CD4-positive, alpha-beta T cell (primary cell): ENCODE measurements around the gene RCC2. TPM values are rescaled to one million over a fixed set of nuclear protein-coding genes. Genes with fewer than 3 reads are reported as not detected.
A peak's percentile ranks its signal among the peaks of the same experiment; 100 is the strongest.

Source experiments
- ATAC-seq: fragments of 200-7000 bp; cut with Tn5 transposase; one replicate; pipeline ENCODE4 v1.10.0; 2022; ENCODE audit warnings: mild to moderate bottlenecking; ENCODE audit not compliant: poor library complexity
- CTCF ChIA-PET: fragments of 350-600 bp; sonication (Branson Sonifier 250); formaldehyde crosslinking; loops from one replicate; lab custom pipeline; 2021; ENCODE audit warnings: antibody characterized with exemption, inconsistent platforms; lab: Charles Lee
- POLR2A ChIA-PET: fragments of 350-600 bp; sonication (Branson Sonifier 250); formaldehyde crosslinking; loops from one replicate; lab custom pipeline; 2021; ENCODE audit warnings: antibody characterized with exemption, inconsistent platforms; lab: Charles Lee
- DNase-seq, 14 experiments: peaks; one replicate each; pipeline ENCODE4 v3.0.0-alpha.2; 2013 to 2020; ENCODE audit warnings: mixed read lengths in 2 of 14
- H3K27ac ChIP-seq, 2 donors: one replicate each; pipeline versions ENCODE4 v1.5.1 to v1.7.0; 2013; ENCODE audit warnings: low read length in 2 of 2, low read depth in 1 of 2, mild to moderate bottlenecking in 1 of 2
- H3K27me3 ChIP-seq, 2 experiments: 1 replicate in 1 of 2; 2 replicates in 1 of 2; pipeline versions ENCODE4 v1.6.1 to v1.7.0; 2013; ENCODE audit warnings: low read length in 2 of 2, control low read depth in 1 of 2, mild to moderate bottlenecking in 1 of 2, moderate library complexity in 1 of 2; ENCODE audit not compliant: insufficient read depth in 2 of 2, control insufficient read depth in 1 of 2
- H3K36me3 ChIP-seq: one replicate; pipeline ENCODE4 v1.6.1; 2013; ENCODE audit warnings: low read length, control low read depth; ENCODE audit not compliant: insufficient read depth
- H3K4me1 ChIP-seq: one replicate; pipeline ENCODE4 v1.6.1; 2013; ENCODE audit warnings: low read length, control low read depth; ENCODE audit not compliant: insufficient read depth
- H3K4me3 ChIP-seq: one replicate; pipeline ENCODE4 v1.5.1; 2013; ENCODE audit warnings: mild to moderate bottlenecking, low read length, moderate library complexity
- H3K9me3 ChIP-seq, 2 experiments: 1 replicate in 1 of 2; 2 replicates in 1 of 2; pipeline versions ENCODE4 v1.6.1 to v1.7.0; 2013; ENCODE audit warnings: low read length in 2 of 2, mild to moderate bottlenecking in 2 of 2, control low read depth in 1 of 2, moderate library complexity in 1 of 2; ENCODE audit not compliant: control insufficient read depth in 1 of 2, insufficient read depth in 1 of 2
- H3K27ac Mint-ChIP-seq: one replicate; pipeline ENCODE4 v1.8.0; 2020; ENCODE audit warnings: mixed read lengths
- H3K27me3 Mint-ChIP-seq: one replicate; pipeline ENCODE4 v1.8.0; 2021; ENCODE audit warnings: mixed read lengths
- H3K36me3 Mint-ChIP-seq: one replicate; pipeline ENCODE4 v1.8.0; 2021; ENCODE audit warnings: low read depth, mixed read lengths
- H3K4me1 Mint-ChIP-seq: one replicate; pipeline ENCODE4 v1.8.0; 2021; ENCODE audit warnings: low read depth, mixed read lengths
- H3K4me3 Mint-ChIP-seq: one replicate; pipeline ENCODE4 v1.8.0; 2020; ENCODE audit warnings: mild to moderate bottlenecking, mixed read lengths
- H3K9me3 Mint-ChIP-seq: one replicate; pipeline ENCODE4 v1.8.0; 2020; ENCODE audit warnings: mixed read lengths
- CTCF ChIP-seq: fragments of 200-600 bp; IDR thresholded peaks from one replicate; pipeline ENCODE4 v1.8.0; 2022; ENCODE audit warnings: antibody characterized with exemption, mild to moderate bottlenecking
- intact Hi-C, 2 experiments: fragments of 100-400 bp; cut with DNase I in 1 of 2; cut with micrococcal nuclease in 1 of 2; formaldehyde crosslinking; loops; one replicate each; pipeline versions ENCODE4 v1.15.1 to v1.9.0; 2023 to 2025; cut with DNase I, micrococcal nuclease
- total RNA-seq, 174 experiments: library from RNA in 2 of 174; stranded (reverse) in 2 of 174; gene quantifications; one replicate each; pipeline ENCODE4 v1.2.3 and lab custom pipeline; 2021 to 2026

RCC2 gene
- total RNA-seq, 2 experiments from 2014 or later, result 20.1 to 21.0 TPM

GRCh38 chr1:17420391-17420918 lies 19.0 kb downstream of the RCC2 start:
- H3K36me3 ChIP-seq, result peaks cover 83% of the 10 kb centered on the region
- POLR2A ChIA-PET, result no interaction called here
- H3K4me1 Mint-ChIP-seq, result peaks cover 4% of the 10 kb centered on the region
- CTCF ChIA-PET, result no interaction called here
- no peak overlapping the region for H3K4me3 ChIP-seq
- no peak overlapping the region for H3K27ac Mint-ChIP-seq
- no peaks in the 10 kb centered on the region for H3K9me3 ChIP-seq
- no peaks in the 10 kb centered on the region for H3K27me3 ChIP-seq
- peaks cover 96% of the 10 kb centered on the region for H3K36me3 Mint-ChIP-seq
- peaks cover 6% of the 10 kb centered on the region for H3K4me1 ChIP-seq
- TF ChIP-seq CTCF, result no peak
- H3K9me3 Mint-ChIP-seq, result no peaks in the 10 kb centered on the region
- DNase-seq (no peak), ATAC-seq (no peak)
- H3K4me3 Mint-ChIP-seq, result no peak overlapping the region
- intact Hi-C loops, result loop anchor here in 1 of 2 experiments (2.0 kb wide), 1 partner anchor 186 kb away; no protein-coding TSS in a partner anchor
- H3K27ac ChIP-seq, result no peak overlapping the region
- H3K27me3 Mint-ChIP-seq, result no peaks in the 10 kb centered on the region

GRCh38 chr1:17419626-17420328 lies 19.7 kb downstream of the RCC2 start:
- no peaks in the 10 kb centered on the region for H3K27me3 Mint-ChIP-seq
- Histone ChIP-seq H3K27ac (no peak overlapping the region), H3K9me3 (no peaks in the 10 kb centered on the region), H3K4me1 (peaks cover 6% of the 10 kb centered on the region), H3K27me3 (no peaks in the 10 kb centered on the region), H3K4me3 (no peak overlapping the region), H3K36me3 (peaks cover 83% of the 10 kb centered on the region)
- CTCF ChIA-PET, result no interaction called here
- peaks cover 96% of the 10 kb centered on the region for H3K36me3 Mint-ChIP-seq
- H3K4me1 Mint-ChIP-seq, result peaks cover 4% of the 10 kb centered on the region
- peak overlapping the region; percentile 8 for H3K27ac Mint-ChIP-seq
- intact Hi-C loops, result loop anchor here (1.0 to 5.0 kb wide), 5 partner anchors 19 to 187 kb away; partner anchors contain the start of gene RCC2 (in 2 of the 2)
- ATAC-seq, result peak; percentile 86
- peak; percentile 99 for TF ChIP-seq CTCF
- DNase-seq, result peak; percentile 39 to 82 (median 62)
- POLR2A ChIA-PET, result no interaction called here
- no peaks in the 10 kb centered on the region for H3K9me3 Mint-ChIP-seq
- H3K4me3 Mint-ChIP-seq, result peak overlapping the region; percentile 38

GRCh38 chr1:17416389-17416788 lies 23.1 kb downstream of the RCC2 start:
- no peak for DNase-seq
- Mint-ChIP-seq H3K4me3 (no peak overlapping the region), H3K27ac (no peak overlapping the region), H3K36me3 (peaks cover 97% of the 10 kb centered on the region), H3K9me3 (no peaks in the 10 kb centered on the region), H3K27me3 (no peaks in the 10 kb centered on the region), H3K4me1 (peaks cover 4% of the 10 kb centered on the region)
- Histone ChIP-seq H3K9me3 (no peaks in the 10 kb centered on the region), H3K27ac (no peak overlapping the region), H3K27me3 (no peaks in the 10 kb centered on the region), H3K4me1 (peaks cover 6% of the 10 kb centered on the region), H3K4me3 (no peak overlapping the region), H3K36me3 (peaks cover 91% of the 10 kb centered on the region)
- intact Hi-C loops, result loop anchor here in 1 of 2 experiments (5.0 kb wide), 1 partner anchor 56 kb away; no protein-coding TSS in a partner anchor
- TF ChIP-seq CTCF, result no peak
- ChIA-PET CTCF (no interaction called here), POLR2A (no interaction called here)
- ATAC-seq, result no peak
